ENCODE data around the gene SPATS2L.

The SPATS2L gene

DNA sequence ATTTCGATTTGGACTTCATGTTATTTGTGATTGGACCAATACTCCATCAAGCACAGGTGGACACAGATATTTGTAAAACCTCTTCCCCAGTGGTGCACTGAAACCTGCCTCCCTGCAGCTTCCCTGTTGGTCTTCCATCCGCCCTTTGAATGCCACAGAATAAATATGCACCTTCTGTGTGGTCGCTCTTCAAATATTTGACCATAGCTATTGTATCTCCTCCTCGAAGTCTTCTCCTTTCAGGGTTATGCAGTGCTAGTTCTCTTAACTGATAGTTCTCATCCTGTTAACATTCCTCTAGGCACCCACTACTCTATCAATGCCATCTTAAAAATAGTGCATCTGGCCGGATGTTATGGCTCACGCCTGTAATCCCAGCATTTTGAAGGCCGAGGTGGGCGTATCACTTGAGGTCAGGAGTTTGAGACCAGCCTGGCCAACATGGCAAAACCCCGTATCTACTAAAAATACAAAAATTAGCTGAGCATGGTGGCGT lies 12.5 kb downstream of the SPATS2L start:
- 89 to 90% methylated on average over 10 of the region's 10 CpGs for WGBS, 2 experiments
- Histone ChIP-seq H3K27ac (ENCODE audit: insufficient read depth, low read depth, low read length, poor library complexity, severe bottlenecking) (no peak overlapping the region), H3K9me3 (ENCODE audit: control insufficient read depth, low read length) (no peaks in the 10 kb centered on the region), H3K4me1 (ENCODE audit: control insufficient read depth, insufficient read depth, low read length) (peaks cover 9% of the 10 kb centered on the region), H3K36me3 (ENCODE audit: control insufficient read depth, insufficient read depth, low read length) (no peaks in the 10 kb centered on the region), H3K27me3 (ENCODE audit: control insufficient read depth, insufficient read depth, low read length, poor library complexity, severe bottlenecking) (no peaks in the 10 kb centered on the region), H3K4me3 (ENCODE audit: insufficient read depth, low read depth, low read length) (no peak overlapping the region)

DNA sequence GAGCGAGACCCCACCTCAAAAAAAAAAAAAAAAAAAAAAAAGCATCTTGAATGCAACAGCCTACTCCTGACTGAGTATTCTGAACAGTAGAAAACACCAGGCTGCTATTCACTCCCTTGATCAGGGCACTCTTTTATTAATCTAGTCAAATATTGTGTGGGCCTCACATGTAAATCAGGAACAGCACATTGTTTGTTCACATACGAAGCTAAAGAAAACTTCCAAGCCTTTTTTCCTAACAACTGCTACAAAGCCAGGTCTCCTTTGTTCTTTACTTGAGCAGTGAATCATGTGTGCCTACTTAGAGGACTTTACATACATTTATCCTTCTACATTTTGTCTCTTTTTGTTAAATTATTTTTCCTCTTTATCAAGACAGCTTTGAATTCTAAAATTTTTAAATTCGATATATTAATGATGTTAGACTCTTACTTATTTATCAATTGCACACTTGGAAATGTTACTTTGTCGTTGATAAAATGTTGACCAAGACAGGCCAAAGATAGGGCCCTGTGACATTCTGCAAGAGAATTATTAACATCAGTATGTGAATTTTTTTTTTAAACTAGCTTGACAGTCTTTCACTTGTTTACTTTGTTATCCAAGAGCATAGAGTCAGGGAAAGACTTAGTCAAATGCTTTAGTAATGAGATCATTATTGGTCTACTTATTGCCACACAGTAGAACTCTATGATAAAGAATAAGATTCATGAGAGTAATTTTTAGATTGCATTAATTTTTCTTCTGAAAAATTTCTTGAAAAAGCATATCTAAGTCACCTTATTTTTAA lies 13.2 kb downstream of the SPATS2L start:
- H3K4me3 ChIP-seq (ENCODE audit: insufficient read depth, low read depth, low read length) = no peak overlapping the region
- H3K27me3 ChIP-seq (ENCODE audit: control insufficient read depth, insufficient read depth, low read length, poor library complexity, severe bottlenecking) = no peaks in the 10 kb centered on the region
- peaks cover 13% of the 10 kb centered on the region for H3K4me1 ChIP-seq (ENCODE audit: control insufficient read depth, insufficient read depth, low read length)
- no peak overlapping the region for H3K27ac ChIP-seq (ENCODE audit: insufficient read depth, low read depth, low read length, poor library complexity, severe bottlenecking)
- 77 to 79% methylated on average over 3 of the region's 4 CpGs for WGBS, 2 experiments
- no peaks in the 10 kb centered on the region for H3K36me3 ChIP-seq (ENCODE audit: control insufficient read depth, insufficient read depth, low read length)
- H3K9me3 ChIP-seq (ENCODE audit: control insufficient read depth, low read length) = no peaks in the 10 kb centered on the region

DNA sequence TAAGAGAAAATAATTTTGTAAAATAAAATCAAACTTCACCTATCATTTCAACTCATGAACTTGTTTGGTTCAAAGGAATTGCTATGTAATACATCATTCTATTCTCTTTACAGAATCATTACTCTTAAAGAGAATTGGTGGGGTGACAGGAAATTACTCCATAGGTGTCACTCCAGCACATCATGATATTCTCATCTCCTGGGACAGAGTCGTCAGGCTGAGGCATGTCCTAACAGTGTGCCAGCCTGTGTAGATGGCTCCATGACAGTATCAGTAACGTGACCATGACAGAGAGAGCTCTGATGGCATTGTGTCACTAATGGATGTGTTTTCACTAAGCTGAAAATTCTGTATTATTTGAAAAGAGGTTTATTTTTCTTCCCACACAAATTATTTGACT lies 13.9 kb downstream of the SPATS2L start:
- 82 to 88% methylated on average over 2 of the region's 2 CpGs for WGBS, 2 experiments
- no peak overlapping the region for H3K4me3 ChIP-seq (ENCODE audit: insufficient read depth, low read depth, low read length)
- H3K4me1 ChIP-seq (ENCODE audit: control insufficient read depth, insufficient read depth, low read length) = peaks cover 13% of the 10 kb centered on the region
- no peaks in the 10 kb centered on the region for H3K9me3 ChIP-seq (ENCODE audit: control insufficient read depth, low read length)
- no peaks in the 10 kb centered on the region for H3K36me3 ChIP-seq (ENCODE audit: control insufficient read depth, insufficient read depth, low read length)
- H3K27me3 ChIP-seq (ENCODE audit: control insufficient read depth, insufficient read depth, low read length, poor library complexity, severe bottlenecking) = no peaks in the 10 kb centered on the region
- H3K27ac ChIP-seq (ENCODE audit: insufficient read depth, low read depth, low read length, poor library complexity, severe bottlenecking) = no peak overlapping the region

- H3K36me3 ChIP-seq (ENCODE audit: control insufficient read depth, insufficient read depth, low read length) = no peaks in the 10 kb centered on the region
- WGBS, 2 experiments = 86 to 89% methylated on average over 2 to 3 of the region's 3 CpGs
- H3K27ac ChIP-seq (ENCODE audit: insufficient read depth, low read depth, low read length, poor library complexity, severe bottlenecking) = no peak overlapping the region
- H3K4me1 ChIP-seq (ENCODE audit: control insufficient read depth, insufficient read depth, low read length) = peaks cover 13% of the 10 kb centered on the region
- no peak overlapping the region for H3K4me3 ChIP-seq (ENCODE audit: insufficient read depth, low read depth, low read length)
- no peaks in the 10 kb centered on the region for H3K9me3 ChIP-seq (ENCODE audit: control insufficient read depth, low read length)
- H3K27me3 ChIP-seq (ENCODE audit: control insufficient read depth, insufficient read depth, low read length, poor library complexity, severe bottlenecking) = no peaks in the 10 kb centered on the region
Observed at GRCh38 chr2:200320991-200321390, 14.5 kb downstream of the SPATS2L start.

DNA sequence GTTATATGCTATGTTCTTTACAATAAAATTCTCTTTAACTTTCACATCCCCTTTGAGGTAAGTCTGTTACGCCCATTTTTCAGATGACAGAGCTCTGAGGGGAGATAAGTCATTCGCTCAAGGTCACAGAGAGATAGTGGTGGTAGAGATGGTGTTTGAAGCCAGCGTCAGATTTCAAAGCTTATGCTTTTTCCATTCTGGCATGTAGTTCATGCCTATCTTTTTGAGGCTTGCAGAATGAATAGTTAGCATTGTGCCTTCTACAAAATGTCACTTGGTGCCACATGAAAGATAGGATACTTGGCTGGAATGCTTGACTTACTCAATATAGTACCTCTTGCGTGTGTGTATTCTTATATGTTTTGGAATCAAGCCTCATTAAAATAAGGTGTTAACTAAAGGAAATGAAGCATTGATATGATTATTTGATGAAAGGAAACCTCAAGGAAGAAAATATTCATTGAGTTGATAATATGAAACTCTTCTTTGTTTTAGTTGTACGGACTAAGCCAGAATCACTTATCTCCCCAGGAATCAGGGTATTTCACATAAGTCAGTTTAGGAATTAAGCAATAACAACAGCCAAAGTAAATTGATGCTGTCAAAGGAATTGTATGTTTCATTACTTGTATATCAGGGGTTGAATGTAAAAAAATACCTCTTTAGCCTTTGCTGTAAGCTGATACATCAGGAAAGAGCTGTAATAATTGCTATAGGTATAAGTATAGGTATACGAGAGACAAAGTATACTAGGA lies 15.5 kb downstream of the SPATS2L start:
- Histone ChIP-seq H3K27me3 (ENCODE audit: control insufficient read depth, insufficient read depth, low read length, poor library complexity, severe bottlenecking) (no peaks in the 10 kb centered on the region), H3K36me3 (ENCODE audit: control insufficient read depth, insufficient read depth, low read length) (no peaks in the 10 kb centered on the region), H3K9me3 (ENCODE audit: control insufficient read depth, low read length) (no peaks in the 10 kb centered on the region), H3K4me1 (ENCODE audit: control insufficient read depth, insufficient read depth, low read length) (peaks cover 13% of the 10 kb centered on the region), H3K27ac (ENCODE audit: insufficient read depth, low read depth, low read length, poor library complexity, severe bottlenecking) (no peak overlapping the region), H3K4me3 (ENCODE audit: insufficient read depth, low read depth, low read length) (no peak overlapping the region)
- WGBS, 2 experiments = 94 to 95% methylated on average over 5 to 6 of the region's 6 CpGs

GRCh38 chr2:200322607-200323006 lies 16.1 kb downstream of the SPATS2L start:
- H3K4me1 ChIP-seq (ENCODE audit: control insufficient read depth, insufficient read depth, low read length) = peaks cover 12% of the 10 kb centered on the region
- no peaks in the 10 kb centered on the region for H3K27me3 ChIP-seq (ENCODE audit: control insufficient read depth, insufficient read depth, low read length, poor library complexity, severe bottlenecking)
- no peak overlapping the region for H3K4me3 ChIP-seq (ENCODE audit: insufficient read depth, low read depth, low read length)
- no peaks in the 10 kb centered on the region for H3K9me3 ChIP-seq (ENCODE audit: control insufficient read depth, low read length)
- 88 to 90% methylated on average over 1 of the region's 1 CpG for WGBS, 2 experiments
- no peaks in the 10 kb centered on the region for H3K36me3 ChIP-seq (ENCODE audit: control insufficient read depth, insufficient read depth, low read length)
- no peak overlapping the region for H3K27ac ChIP-seq (ENCODE audit: insufficient read depth, low read depth, low read length, poor library complexity, severe bottlenecking)

- no peak overlapping the region for H3K27ac ChIP-seq (ENCODE audit: insufficient read depth, low read depth, low read length, poor library complexity, severe bottlenecking)
- no peaks in the 10 kb centered on the region for H3K9me3 ChIP-seq (ENCODE audit: control insufficient read depth, low read length)
- H3K27me3 ChIP-seq (ENCODE audit: control insufficient read depth, insufficient read depth, low read length, poor library complexity, severe bottlenecking) = no peaks in the 10 kb centered on the region
- WGBS, 2 experiments = 62 to 70% methylated on average over 1 of the region's 1 CpG
- H3K4me1 ChIP-seq (ENCODE audit: control insufficient read depth, insufficient read depth, low read length) = peaks cover 7% of the 10 kb centered on the region
- H3K36me3 ChIP-seq (ENCODE audit: control insufficient read depth, insufficient read depth, low read length) = no peaks in the 10 kb centered on the region
- H3K4me3 ChIP-seq (ENCODE audit: insufficient read depth, low read depth, low read length) = no peak overlapping the region
Observed at GRCh38 chr2:200324362-200324761, 17.9 kb downstream of the SPATS2L start.

GRCh38 chr2:200329384-200329783 lies 22.9 kb downstream of the SPATS2L start:
- H3K4me3 ChIP-seq (ENCODE audit: insufficient read depth, low read depth, low read length) = no peak overlapping the region
- H3K4me1 ChIP-seq (ENCODE audit: control insufficient read depth, insufficient read depth, low read length) = peaks cover under 1% of the 10 kb centered on the region
- 70 to 80% methylated on average over 1 to 2 of the region's 2 CpGs for WGBS, 2 experiments
- H3K9me3 ChIP-seq (ENCODE audit: control insufficient read depth, low read length) = no peaks in the 10 kb centered on the region
- no peak overlapping the region for H3K27ac ChIP-seq (ENCODE audit: insufficient read depth, low read depth, low read length, poor library complexity, severe bottlenecking)
- no peaks in the 10 kb centered on the region for H3K36me3 ChIP-seq (ENCODE audit: control insufficient read depth, insufficient read depth, low read length)
- H3K27me3 ChIP-seq (ENCODE audit: control insufficient read depth, insufficient read depth, low read length, poor library complexity, severe bottlenecking) = no peaks in the 10 kb centered on the region

DNA sequence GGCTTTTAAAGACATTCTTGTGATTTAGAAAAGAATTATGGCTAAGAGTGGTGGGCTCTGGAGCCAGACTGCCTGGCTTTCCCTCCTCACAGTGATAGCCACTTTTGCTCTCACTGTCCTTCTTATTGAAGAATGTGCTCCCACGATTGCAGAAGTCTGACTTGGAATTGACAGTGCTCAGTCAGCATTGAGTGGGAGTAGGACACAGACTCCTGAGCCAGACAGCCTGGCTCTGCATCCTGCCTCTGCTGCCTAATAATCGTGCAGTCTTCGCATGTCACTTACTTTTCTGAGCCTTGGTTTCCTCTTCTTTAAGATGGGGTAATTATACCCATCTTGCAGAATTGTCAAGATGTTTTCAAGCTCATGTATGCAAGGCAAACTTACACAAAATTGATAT lies 23.3 kb downstream of the SPATS2L start:
- Histone ChIP-seq H3K4me1 (ENCODE audit: control insufficient read depth, insufficient read depth, low read length) (no peaks in the 10 kb centered on the region), H3K4me3 (ENCODE audit: insufficient read depth, low read depth, low read length) (no peak overlapping the region), H3K9me3 (ENCODE audit: control insufficient read depth, low read length) (no peaks in the 10 kb centered on the region), H3K36me3 (ENCODE audit: control insufficient read depth, insufficient read depth, low read length) (no peaks in the 10 kb centered on the region), H3K27me3 (ENCODE audit: control insufficient read depth, insufficient read depth, low read length, poor library complexity, severe bottlenecking) (no peaks in the 10 kb centered on the region), H3K27ac (ENCODE audit: insufficient read depth, low read depth, low read length, poor library complexity, severe bottlenecking) (no peak overlapping the region)
- 89 to 98% methylated on average over 3 of the region's 3 CpGs for WGBS, 2 experiments

GRCh38 chr2:200330351-200331060 lies 24.0 kb downstream of the SPATS2L start:
- no peaks in the 10 kb centered on the region for H3K9me3 ChIP-seq (ENCODE audit: control insufficient read depth, low read length)
- no peak overlapping the region for H3K27ac ChIP-seq (ENCODE audit: insufficient read depth, low read depth, low read length, poor library complexity, severe bottlenecking)
- no peaks in the 10 kb centered on the region for H3K27me3 ChIP-seq (ENCODE audit: control insufficient read depth, insufficient read depth, low read length, poor library complexity, severe bottlenecking)
- WGBS, 2 experiments = 79 to 86% methylated on average over 4 to 5 of the region's 5 CpGs
- no peaks in the 10 kb centered on the region for H3K4me1 ChIP-seq (ENCODE audit: control insufficient read depth, insufficient read depth, low read length)
- H3K4me3 ChIP-seq (ENCODE audit: insufficient read depth, low read depth, low read length) = no peak overlapping the region
- H3K36me3 ChIP-seq (ENCODE audit: control insufficient read depth, insufficient read depth, low read length) = no peaks in the 10 kb centered on the region

Measured in ectodermal cell (in vitro differentiated cells).